ENCODE results near the gene GRIK3. TPM values are rescaled to one million over a fixed set of nuclear protein-coding genes. Genes with fewer than 3 reads are reported as not detected.
A peak's percentile ranks its signal among the peaks of the same experiment; 100 is the strongest.

The GRIK3 gene
- total and polyA plus RNA-seq, 5 experiments from 2014 or later, result not detected

DNA sequence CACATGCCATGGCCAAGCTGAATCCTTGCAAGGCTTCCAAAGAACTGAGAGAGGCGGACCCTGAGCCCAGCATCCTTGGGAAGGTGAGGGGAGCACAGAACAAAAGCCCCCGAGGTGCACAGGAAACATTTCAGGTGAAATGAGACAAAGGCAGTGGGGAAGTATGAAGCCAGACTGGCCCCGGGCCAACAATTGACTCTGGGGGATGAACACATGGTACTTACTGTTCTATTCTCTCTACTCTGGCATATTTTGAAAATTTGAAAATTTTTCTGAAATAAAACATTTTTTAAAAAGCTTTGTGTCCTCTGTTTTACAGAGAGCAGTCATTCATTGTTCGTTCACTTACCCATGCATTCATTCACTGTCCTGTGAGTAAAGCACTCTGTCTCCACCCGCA lies 77.7 kb downstream of the GRIK3 start:
- Mint-ChIP-seq H3K27ac (no peak overlapping the region), H3K4me1 (no peaks in the 10 kb centered on the region), H3K36me3 (no peaks in the 10 kb centered on the region), H3K27me3 (peaks cover 0 to 40% (median 18%) of the 10 kb centered on the region in 5 donors), H3K4me3 (no peak overlapping the region), H3K9me3 (no peaks in the 10 kb centered on the region)
- DNase-seq (no peak), ATAC-seq (no peak)
- POLR2A ChIA-PET, result no interaction called here

DNA sequence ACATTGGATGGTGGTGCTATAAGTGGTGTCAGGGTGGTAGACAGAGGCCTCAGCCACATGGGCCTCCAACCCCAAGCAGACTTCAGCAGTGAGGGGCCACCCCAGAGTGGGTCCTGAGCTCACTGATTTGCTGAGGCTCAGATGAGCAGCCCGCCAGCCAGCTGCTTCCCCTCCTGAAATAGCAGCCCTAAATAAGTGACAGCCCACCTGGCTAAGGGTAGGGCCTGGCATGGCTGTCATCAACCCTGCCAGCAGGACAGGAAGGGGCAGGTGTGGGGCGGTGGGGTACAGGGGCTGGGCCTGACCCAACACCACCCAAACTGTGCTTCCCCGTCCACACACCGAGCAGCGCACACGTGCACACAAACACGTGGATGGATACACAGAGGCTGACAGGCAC lies 79.3 kb downstream of the GRIK3 start:
- Mint-ChIP-seq H3K27me3 (peaks cover 0 to 29% (median 19%) of the 10 kb centered on the region in 5 donors), H3K4me1 (no peaks in the 10 kb centered on the region), H3K9me3 (no peaks in the 10 kb centered on the region), H3K4me3 (no peak overlapping the region), H3K27ac (no peak overlapping the region), H3K36me3 (no peaks in the 10 kb centered on the region)
- no peak for DNase-seq
- ATAC-seq, result no peak
- POLR2A ChIA-PET, result no interaction called here

DNA sequence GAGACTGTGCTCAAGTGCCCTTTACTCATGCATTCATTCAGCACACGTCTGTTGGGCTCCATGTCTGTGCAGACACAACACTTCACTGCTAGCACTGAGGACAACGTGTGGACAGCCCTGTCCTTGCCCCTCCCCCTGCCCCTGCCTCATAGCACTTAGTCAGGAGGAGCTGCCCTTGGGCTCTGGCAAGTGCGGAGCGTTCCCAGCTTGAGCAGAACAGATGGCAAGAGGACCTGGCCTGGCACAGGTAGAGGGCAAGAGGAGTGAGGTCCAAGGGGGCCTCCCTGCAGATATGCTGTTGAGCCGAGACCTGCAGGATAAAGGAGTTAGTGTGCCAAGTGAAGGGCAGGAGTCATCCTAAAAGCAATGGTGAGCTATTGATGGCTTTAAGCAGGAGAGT lies 81.3 kb downstream of the GRIK3 start:
- H3K4me3 Mint-ChIP-seq, result no peak overlapping the region
- no peaks in the 10 kb centered on the region for H3K4me1 Mint-ChIP-seq
- POLR2A ChIA-PET, result no interaction called here
- H3K27me3 Mint-ChIP-seq, result peaks cover 2 to 40% (median 19%) of the 10 kb centered on the region in 5 donors
- DNase-seq (no peak), ATAC-seq (no peak)
- no peaks in the 10 kb centered on the region for H3K9me3 Mint-ChIP-seq
- H3K27ac Mint-ChIP-seq, result no peak overlapping the region
- no peaks in the 10 kb centered on the region for H3K36me3 Mint-ChIP-seq

GRCh38 chr1:36951761-36952160 lies 82.6 kb downstream of the GRIK3 start:
- Mint-ChIP-seq H3K36me3 (no peaks in the 10 kb centered on the region), H3K4me1 (peaks cover 0 to under 1% (median 0%) of the 10 kb centered on the region in 4 donors), H3K27me3 (peaks cover 2 to 53% (median 17%) of the 10 kb centered on the region in 5 donors), H3K4me3 (no peak overlapping the region), H3K27ac (no peak overlapping the region), H3K9me3 (no peaks in the 10 kb centered on the region)
- DNase-seq (no peak), ATAC-seq (no peak)
- POLR2A ChIA-PET, result no interaction called here

DNA sequence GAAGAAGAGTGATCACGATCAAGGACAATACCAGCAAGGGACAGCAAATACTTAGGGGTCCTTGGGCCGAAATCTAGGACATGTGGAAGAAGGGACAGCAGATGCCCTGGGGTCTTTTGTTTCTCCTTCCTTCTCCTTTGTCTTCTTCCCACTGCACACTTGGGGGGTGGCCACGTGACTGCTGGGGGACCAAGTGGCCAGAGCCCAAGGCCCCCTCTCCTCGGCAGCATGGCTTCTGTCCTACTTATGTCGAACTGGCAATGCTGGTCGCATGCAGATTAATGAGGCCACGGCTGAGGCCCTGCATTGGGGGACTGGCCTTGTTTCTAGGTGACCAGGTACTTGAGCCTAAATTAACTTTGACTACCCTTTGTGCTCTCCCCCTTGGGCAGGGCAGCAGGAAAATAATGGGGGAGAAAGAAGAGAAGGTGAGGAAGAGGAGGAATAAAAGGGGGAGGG lies 83.0 kb downstream of the GRIK3 start:
- no peak for ATAC-seq
- Mint-ChIP-seq H3K27ac (no peak overlapping the region), H3K4me3 (no peak overlapping the region), H3K36me3 (no peaks in the 10 kb centered on the region), H3K4me1 (peaks cover 0 to 2% (median 0%) of the 10 kb centered on the region in 4 donors), H3K27me3 (peaks cover 2 to 58% (median 17%) of the 10 kb centered on the region in 5 donors), H3K9me3 (no peaks in the 10 kb centered on the region)
- POLR2A ChIA-PET, result no interaction called here
- DNase-seq, result no peak

- POLR2A ChIA-PET, result no interaction called here
- Mint-ChIP-seq H3K27ac (peak overlapping the region in 1 of 10 donors; percentile 25), H3K27me3 (peaks cover 2 to 58% (median 17%) of the 10 kb centered on the region in 5 donors), H3K4me3 (no peak overlapping the region), H3K9me3 (no peaks in the 10 kb centered on the region), H3K36me3 (no peaks in the 10 kb centered on the region), H3K4me1 (peaks cover 0 to 2% (median 0%) of the 10 kb centered on the region in 4 donors)
- ATAC-seq (no peak), DNase-seq (no peak)
Measured at GRCh38 chr1:36950604-36951291, 83.6 kb downstream of the GRIK3 start.

GRCh38 chr1:36948606-36949005 lies 85.7 kb downstream of the GRIK3 start:
- DNase-seq, result no peak
- no peak overlapping the region for H3K4me3 Mint-ChIP-seq
- H3K27ac Mint-ChIP-seq, result no peak overlapping the region
- peaks cover 2 to 59% (median 16%) of the 10 kb centered on the region in 5 donors for H3K27me3 Mint-ChIP-seq
- no peak for ATAC-seq
- no peaks in the 10 kb centered on the region for H3K9me3 Mint-ChIP-seq
- no peaks in the 10 kb centered on the region for H3K36me3 Mint-ChIP-seq
- POLR2A ChIA-PET, result no interaction called here
- H3K4me1 Mint-ChIP-seq, result peaks cover 0 to 2% (median 0%) of the 10 kb centered on the region in 4 donors

DNA sequence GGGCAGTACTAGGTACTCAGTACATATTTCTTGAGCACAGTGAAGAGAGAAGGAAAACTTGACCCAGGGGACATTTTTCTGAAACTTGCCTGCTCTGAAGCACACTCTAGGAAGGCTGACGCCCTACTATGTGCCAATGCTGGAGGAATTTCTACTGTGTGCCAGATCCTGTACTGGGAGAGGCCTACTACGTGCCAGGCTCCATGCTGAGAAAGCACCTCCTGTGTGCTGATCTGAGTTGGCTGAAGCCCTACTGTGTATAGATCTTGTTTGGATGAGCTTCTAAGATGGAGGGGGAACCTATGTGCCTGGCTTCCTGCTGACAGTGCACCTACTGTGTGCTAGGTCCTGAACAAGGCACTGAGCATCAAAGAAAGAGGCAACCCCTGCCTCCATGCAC lies 86.2 kb downstream of the GRIK3 start:
- no peak overlapping the region for H3K4me3 Mint-ChIP-seq
- peaks cover 0 to 2% (median 0%) of the 10 kb centered on the region in 4 donors for H3K4me1 Mint-ChIP-seq
- DNase-seq, result no peak
- no peak for ATAC-seq
- H3K27me3 Mint-ChIP-seq, result peaks cover 2 to 54% (median 15%) of the 10 kb centered on the region in 5 donors
- H3K27ac Mint-ChIP-seq, result no peak overlapping the region
- H3K36me3 Mint-ChIP-seq, result no peaks in the 10 kb centered on the region
- no peaks in the 10 kb centered on the region for H3K9me3 Mint-ChIP-seq
- POLR2A ChIA-PET, result no interaction called here

GRCh38 chr1:36947384-36947783 lies 86.9 kb downstream of the GRIK3 start:
- no peak overlapping the region for H3K27ac Mint-ChIP-seq
- peaks cover 2 to 46% (median 14%) of the 10 kb centered on the region in 5 donors for H3K27me3 Mint-ChIP-seq
- ATAC-seq, result no peak
- DNase-seq, result no peak
- no peak overlapping the region for H3K4me3 Mint-ChIP-seq
- POLR2A ChIA-PET, result no interaction called here
- no peaks in the 10 kb centered on the region for H3K36me3 Mint-ChIP-seq
- H3K4me1 Mint-ChIP-seq, result peaks cover 0 to 2% (median 0%) of the 10 kb centered on the region in 4 donors
- H3K9me3 Mint-ChIP-seq, result no peaks in the 10 kb centered on the region

- DNase-seq, result no peak
- Mint-ChIP-seq H3K27me3 (peaks cover 5 to 48% (median 20%) of the 10 kb centered on the region in 5 donors), H3K4me3 (no peak overlapping the region), H3K4me1 (peaks cover 0 to 2% (median 0%) of the 10 kb centered on the region in 4 donors), H3K36me3 (no peaks in the 10 kb centered on the region), H3K9me3 (no peaks in the 10 kb centered on the region), H3K27ac (no peak overlapping the region)
- POLR2A ChIA-PET, result no interaction called here
- no peak for ATAC-seq
Measured at GRCh38 chr1:36944883-36945282, 89.4 kb downstream of the GRIK3 start.

- DNase-seq (no peak), ATAC-seq (no peak)
- Mint-ChIP-seq H3K9me3 (no peaks in the 10 kb centered on the region), H3K36me3 (no peaks in the 10 kb centered on the region), H3K4me3 (no peak overlapping the region), H3K27ac (no peak overlapping the region), H3K4me1 (peaks cover 0 to 4% (median 0%) of the 10 kb centered on the region in 4 donors), H3K27me3 (peaks cover 7 to 37% (median 22%) of the 10 kb centered on the region in 5 donors)
- POLR2A ChIA-PET, result no interaction called here
Measured at GRCh38 chr1:36942148-36942547, 92.2 kb downstream of the GRIK3 start.

GRCh38 chr1:36941316-36941978 lies 92.9 kb downstream of the GRIK3 start:
- DNase-seq (no peak), ATAC-seq (no peak)
- Mint-ChIP-seq H3K36me3 (no peaks in the 10 kb centered on the region), H3K27ac (no peak overlapping the region), H3K27me3 (peaks cover 7 to 34% (median 22%) of the 10 kb centered on the region in 5 donors), H3K4me3 (no peak overlapping the region), H3K9me3 (peaks cover 0 to 2% (median 0%) of the 10 kb centered on the region in 9 donors), H3K4me1 (peaks cover 0 to 2% (median 0%) of the 10 kb centered on the region in 4 donors)
- POLR2A ChIA-PET, result no interaction called here

DNA sequence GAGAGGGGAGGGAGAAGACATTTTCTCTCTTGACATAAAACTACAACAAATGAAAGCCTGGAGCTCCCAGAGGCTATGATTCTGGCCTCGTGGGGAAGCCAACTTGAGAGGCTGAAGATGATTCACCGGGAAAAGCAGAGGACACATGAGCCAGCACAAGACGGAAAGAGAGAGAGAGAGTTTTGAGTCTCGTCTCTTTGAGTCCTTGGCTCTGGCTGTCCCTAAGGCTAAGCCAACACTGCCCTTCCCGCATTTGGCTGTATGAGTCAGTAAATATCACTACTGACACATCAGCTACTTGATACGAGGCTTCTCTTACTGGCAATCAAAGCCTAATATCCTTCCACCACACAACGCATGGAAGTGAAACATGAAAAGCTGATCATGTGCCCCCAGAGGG lies 95.5 kb downstream of the GRIK3 start:
- Mint-ChIP-seq H3K4me1 (peaks cover 0 to 2% (median 0%) of the 10 kb centered on the region in 4 donors), H3K27ac (no peak overlapping the region), H3K9me3 (peaks cover 0 to 2% (median 0%) of the 10 kb centered on the region in 9 donors), H3K27me3 (peaks cover 5 to 23% (median 20%) of the 10 kb centered on the region in 5 donors), H3K4me3 (no peak overlapping the region), H3K36me3 (no peaks in the 10 kb centered on the region)
- POLR2A ChIA-PET, result no interaction called here
- DNase-seq (no peak), ATAC-seq (no peak)
